Heart left ventricle (tissue), 13 donors: ENCODE data around the gene SERPINC1.

Experiments used
- POLR2A ChIP-seq, 2 donors: fragments of 450-650 bp; IDR thresholded peaks; one replicate each; pipeline ENCODE4 v1.6.1; 2017; ENCODE audit warnings: antibody characterized with exemption in 2 of 2, mild to moderate bottlenecking in 2 of 2, moderate library complexity in 2 of 2
- TF ChIP-seq, protein P1 (sequence below), 12 donors: fragments of 200-600 bp; sonication (generic) in 4 of 12; IDR thresholded peaks; one replicate each; pipeline versions ENCODE4 v1.5.0 to v1.8.0; 2018 to 2022; ENCODE audit warnings: antibody characterized with exemption in 12 of 12, mild to moderate bottlenecking in 5 of 12
- donor health status: ischemic (EF 13 %, LVEDD 7.1; RV severe dilation, severe dysfunction).
- donor health status: DM: no; HTN: yes; CAD: no.
- donor health status: DM: no; HTN: no; CAD: no.
- donor health status: ischemic (EF 25% LVEDD 6.9; RV normal size, moderate dysfunction).
- donor health status: ischemic (EF 25% LVEDD 5.7; RV mildly dilated, moderate dysfunction).
- donor health status: ischemic (EF 35%, LVEDD 5.7; RV mildly dilated, moderate dysfunction).
- donor health status: nonischemic (EF 11% LVEDD 7.7; RV severe dilation, severe dysfunction).
- donor health status: DM: yes; HTN: yes; CAD: no.
- donor health status: PGD.
- donor health status: ischemic (EF 29% LVEDD 5.4; RV normal size, mild dysfunction).
- donor health status: nonischemic (EF 23%, LVEDD 6.1; RV moderate dilation, normal function).

- TF ChIP-seq, protein P1, sequence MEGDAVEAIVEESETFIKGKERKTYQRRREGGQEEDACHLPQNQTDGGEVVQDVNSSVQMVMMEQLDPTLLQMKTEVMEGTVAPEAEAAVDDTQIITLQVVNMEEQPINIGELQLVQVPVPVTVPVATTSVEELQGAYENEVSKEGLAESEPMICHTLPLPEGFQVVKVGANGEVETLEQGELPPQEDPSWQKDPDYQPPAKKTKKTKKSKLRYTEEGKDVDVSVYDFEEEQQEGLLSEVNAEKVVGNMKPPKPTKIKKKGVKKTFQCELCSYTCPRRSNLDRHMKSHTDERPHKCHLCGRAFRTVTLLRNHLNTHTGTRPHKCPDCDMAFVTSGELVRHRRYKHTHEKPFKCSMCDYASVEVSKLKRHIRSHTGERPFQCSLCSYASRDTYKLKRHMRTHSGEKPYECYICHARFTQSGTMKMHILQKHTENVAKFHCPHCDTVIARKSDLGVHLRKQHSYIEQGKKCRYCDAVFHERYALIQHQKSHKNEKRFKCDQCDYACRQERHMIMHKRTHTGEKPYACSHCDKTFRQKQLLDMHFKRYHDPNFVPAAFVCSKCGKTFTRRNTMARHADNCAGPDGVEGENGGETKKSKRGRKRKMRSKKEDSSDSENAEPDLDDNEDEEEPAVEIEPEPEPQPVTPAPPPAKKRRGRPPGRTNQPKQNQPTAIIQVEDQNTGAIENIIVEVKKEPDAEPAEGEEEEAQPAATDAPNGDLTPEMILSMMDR (IDR thresholded peaks at IDR 0.05): no peak
- TF ChIP-seq POLR2A (IDR thresholded peaks at IDR 0.05): no peak
Measured at GRCh38 chr1:173894189-173894588, 22.9 kb downstream of the SERPINC1 start.
